Measurements from ENCODE around the gene VPS26B. TPM values are rescaled to one million over a fixed set of nuclear protein-coding genes. Genes with fewer than 3 reads are reported as not detected.
"Not testable (repeated sequence)": the region's sequence is repeated elsewhere in the genome, so short reads cannot be mapped to it uniquely, and the experiment has no call there.

Gene VPS26B
- 10 to 100 TPM; 30.2 to 50.2 (median 41.7) TPM for total RNA-seq

DNA sequence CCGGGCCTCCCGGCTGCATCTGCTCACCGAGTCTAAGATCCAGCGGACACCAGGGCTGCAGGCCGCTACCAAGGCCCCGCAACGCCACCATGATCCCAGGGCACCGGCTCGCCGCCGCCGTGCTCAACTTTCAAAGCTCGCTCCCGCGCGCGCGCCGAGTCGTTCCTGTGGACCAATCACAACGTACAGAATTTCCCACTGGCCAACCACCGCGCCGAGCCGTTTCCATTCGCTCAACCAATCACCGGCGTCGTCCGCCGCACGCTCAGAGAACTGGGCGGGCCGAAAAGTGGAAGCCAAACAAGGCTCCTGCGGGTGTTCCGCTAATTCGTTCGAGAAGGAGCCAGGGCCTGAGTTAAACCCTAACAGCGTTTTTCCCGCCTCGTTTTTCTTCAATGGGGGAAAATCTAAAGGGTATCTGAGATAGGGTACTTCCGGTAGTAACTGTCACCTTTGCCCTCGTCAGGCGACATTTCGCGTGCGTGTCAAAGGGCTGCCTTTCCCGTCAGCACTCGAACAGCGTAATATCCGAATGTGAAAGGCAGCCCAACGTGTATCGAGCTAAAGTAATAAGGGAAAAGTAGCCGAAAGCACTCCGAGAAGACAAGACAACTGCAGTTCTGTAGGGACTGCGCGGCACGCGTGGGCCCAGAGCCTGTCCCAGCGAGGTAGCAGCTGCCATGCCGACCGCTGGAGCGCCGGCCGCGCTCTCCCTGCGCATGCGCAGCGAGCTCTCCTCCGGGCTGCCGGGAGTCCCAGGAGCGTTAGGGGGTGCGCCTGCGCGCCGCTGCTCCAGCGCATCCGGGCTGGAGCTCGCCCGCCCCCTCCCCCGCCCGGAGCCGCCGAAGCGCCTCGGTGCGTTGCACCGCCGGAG lies at the start of gene VPS26B, which contains the start of gene NCAPD3:
Gene VPS26B (plus strand): TSS at position 836 of the 874 bp plus-strand sequence. CDS start 452 bp downstream, outside the sequence.
Gene NCAPD3 (minus strand): TSS at position 132 of the 874 bp plus-strand sequence. CDS start 41 bp downstream, at position 91.
- Histone ChIP-seq H3K9me3 (no peaks in the 10 kb centered on the region), H3K36me3 (peaks cover 0 to 14% (median 7%) of the 10 kb centered on the region in 4 donors), H3K27me3 (no peaks in the 10 kb centered on the region), H3K4me1 (peaks cover 36 to 53% (median 41%) of the 10 kb centered on the region in 4 donors), H3K4me3 (peak within 1 kb of the TSS; percentile 75 to 89 (median 88)), H3K27ac (replicated peaks in 1 of 4) (peak within 1 kb of the TSS; percentile 84 to 95 (median 89))
- TF ChIP-seq, protein P1, sequence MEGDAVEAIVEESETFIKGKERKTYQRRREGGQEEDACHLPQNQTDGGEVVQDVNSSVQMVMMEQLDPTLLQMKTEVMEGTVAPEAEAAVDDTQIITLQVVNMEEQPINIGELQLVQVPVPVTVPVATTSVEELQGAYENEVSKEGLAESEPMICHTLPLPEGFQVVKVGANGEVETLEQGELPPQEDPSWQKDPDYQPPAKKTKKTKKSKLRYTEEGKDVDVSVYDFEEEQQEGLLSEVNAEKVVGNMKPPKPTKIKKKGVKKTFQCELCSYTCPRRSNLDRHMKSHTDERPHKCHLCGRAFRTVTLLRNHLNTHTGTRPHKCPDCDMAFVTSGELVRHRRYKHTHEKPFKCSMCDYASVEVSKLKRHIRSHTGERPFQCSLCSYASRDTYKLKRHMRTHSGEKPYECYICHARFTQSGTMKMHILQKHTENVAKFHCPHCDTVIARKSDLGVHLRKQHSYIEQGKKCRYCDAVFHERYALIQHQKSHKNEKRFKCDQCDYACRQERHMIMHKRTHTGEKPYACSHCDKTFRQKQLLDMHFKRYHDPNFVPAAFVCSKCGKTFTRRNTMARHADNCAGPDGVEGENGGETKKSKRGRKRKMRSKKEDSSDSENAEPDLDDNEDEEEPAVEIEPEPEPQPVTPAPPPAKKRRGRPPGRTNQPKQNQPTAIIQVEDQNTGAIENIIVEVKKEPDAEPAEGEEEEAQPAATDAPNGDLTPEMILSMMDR (IDR thresholded peaks at IDR 0.05): no peak
- TF ChIP-seq POLR2A (IDR thresholded peaks at IDR 0.05; ENCODE audit: low read depth) (peak; percentile 97), POLR2AphosphoS5 (IDR thresholded peaks at IDR 0.05) (peak; percentile 99), EP300 (IDR thresholded peaks at IDR 0.05) (peak; percentile 9)
- DNase-seq (ENCODE audit: extremely low spot score): peak; percentile 100
- 0% methylated on average over 22 of the region's 89 CpGs for WGBS
- intact Hi-C loops (cut with DNase I): loop anchor here (2.0 to 10.0 kb wide), 2 partner anchors 29 to 111 kb away; partner anchors contain the start of genes ACAD8, GLB1L2 and THYN1

DNA sequence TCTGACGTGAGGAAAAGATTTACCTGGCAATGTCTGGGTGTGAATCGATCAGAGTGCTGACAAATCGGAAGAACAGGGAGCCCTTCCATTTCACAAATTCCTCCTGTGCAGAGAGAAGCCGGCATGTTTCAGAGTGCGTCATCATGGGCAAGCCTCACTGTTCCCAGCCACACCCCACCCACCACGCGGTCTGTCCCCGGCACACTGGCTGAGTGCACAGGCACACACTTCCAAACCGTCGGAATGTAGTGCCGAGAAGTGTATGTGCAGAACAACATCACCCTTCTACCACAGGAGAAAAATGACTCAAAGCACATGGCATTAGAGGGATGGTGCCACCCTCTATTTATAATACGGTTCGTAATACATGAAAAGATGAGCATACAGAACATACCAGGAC lies 48.2 kb upstream of the VPS26B start:
- 96% methylated on average over 13 of the region's 13 CpGs for WGBS
- Histone ChIP-seq H3K27ac (replicated peaks in 1 of 4) (no peak overlapping the region), H3K27me3 (no peaks in the 10 kb centered on the region), H3K36me3 (peaks cover 6 to 79% (median 56%) of the 10 kb centered on the region in 4 donors), H3K4me1 (no peaks in the 10 kb centered on the region), H3K9me3 (no peaks in the 10 kb centered on the region), H3K4me3 (no peak overlapping the region)
- TF ChIP-seq, protein P1 (IDR thresholded peaks at IDR 0.05): no peak
- TF ChIP-seq EP300 (IDR thresholded peaks at IDR 0.05) (no peak), POLR2A (IDR thresholded peaks at IDR 0.05; ENCODE audit: low read depth) (no peak), POLR2AphosphoS5 (IDR thresholded peaks at IDR 0.05) (no peak)
- no peak for DNase-seq (ENCODE audit: extremely low spot score)
- intact Hi-C loops (cut with DNase I): no loop called here

- H3K27ac ChIP-seq (replicated peaks in 1 of 4): no peak overlapping the region
- 75% methylated on average over 5 of the region's 5 CpGs for WGBS
These were observed 46.3 kb upstream of the VPS26B start for GRCh38 chr11:134178032-134178674.

DNA sequence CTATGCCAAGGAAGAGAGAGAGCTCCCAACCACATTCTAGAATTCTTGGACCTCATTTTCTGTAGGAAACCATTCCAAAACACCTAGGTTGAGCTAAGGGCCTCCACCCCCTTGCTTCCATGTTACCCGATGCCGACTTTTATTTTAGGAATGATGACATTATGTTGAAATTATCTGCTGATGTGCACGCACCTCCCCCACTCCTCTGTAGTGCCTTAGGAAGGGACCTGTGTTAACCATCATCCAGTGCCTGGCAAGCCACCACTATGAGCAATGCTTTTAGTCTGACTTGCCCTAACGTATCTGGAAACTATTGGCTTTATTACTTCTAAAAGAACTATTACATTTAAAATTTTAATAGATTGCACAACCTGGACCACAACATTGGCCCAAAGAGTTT lies 42.8 kb upstream of the VPS26B start:
- no peak overlapping the region for H3K4me3 ChIP-seq
- WGBS: 78% methylated on average over 4 of the region's 4 CpGs
- no peaks in the 10 kb centered on the region for H3K9me3 ChIP-seq
- no peaks in the 10 kb centered on the region for H3K4me1 ChIP-seq
- TF ChIP-seq POLR2A (IDR thresholded peaks at IDR 0.05; ENCODE audit: low read depth) (no peak), EP300 (IDR thresholded peaks at IDR 0.05) (no peak), POLR2AphosphoS5 (IDR thresholded peaks at IDR 0.05) (no peak)
- TF ChIP-seq, protein P1 (IDR thresholded peaks at IDR 0.05): no peak
- no peak for DNase-seq (ENCODE audit: extremely low spot score)
- intact Hi-C loops (cut with DNase I): no loop called here
- H3K27me3 ChIP-seq: no peaks in the 10 kb centered on the region
- no peak overlapping the region for H3K27ac ChIP-seq (replicated peaks in 1 of 4)
- H3K36me3 ChIP-seq: peaks cover 14 to 65% (median 42%) of the 10 kb centered on the region in 4 donors

More at GRCh38 chr11:134178032-134178674, 46.3 kb upstream of the VPS26B start:
- TF ChIP-seq, protein P1 (IDR thresholded peaks at IDR 0.05): no peak
- no peak for TF ChIP-seq EP300 (IDR thresholded peaks at IDR 0.05)
- Histone ChIP-seq H3K9me3 (no peaks in the 10 kb centered on the region), H3K36me3 (peaks cover 6 to 82% (median 53%) of the 10 kb centered on the region in 4 donors), H3K4me1 (no peaks in the 10 kb centered on the region), H3K27me3 (no peaks in the 10 kb centered on the region), H3K4me3 (no peak overlapping the region)
- no peak for DNase-seq (ENCODE audit: extremely low spot score)
- intact Hi-C loops (cut with DNase I): no loop called here

- WGBS: 100% methylated on average over 8 of the region's 8 CpGs
- intact Hi-C loops (cut with DNase I); H3K9me3 ChIP-seq; H3K27me3 ChIP-seq; H3K4me3 ChIP-seq; DNase-seq (ENCODE audit: extremely low spot score); H3K27ac ChIP-seq (replicated peaks in 1 of 4); H3K4me1 ChIP-seq: not testable (repeated sequence)
- peaks cover 33 to 65% (median 57%) of the 10 kb centered on the region in 4 donors for H3K36me3 ChIP-seq
These were observed 36.4 kb upstream of the VPS26B start for GRCh38 chr11:134188092-134188491.
